Esophagus muscularis mucosa (tissue), 4 donors: ENCODE results near the gene PSME4.

Experiments used
- EP300 ChIP-seq: sonication (generic); formaldehyde crosslinking; IDR thresholded peaks from one replicate; pipeline ENCODE4 v1.6.1; 2017; ENCODE audit warnings: antibody characterized with exemption
- POLR2A ChIP-seq: fragments of 450-650 bp; IDR thresholded peaks from one replicate; pipeline ENCODE4 v1.6.1; 2017; ENCODE audit warnings: antibody characterized with exemption, moderate library complexity, mild to moderate bottlenecking, low read depth
- POLR2AphosphoS5 ChIP-seq, 2 donors: sonication (generic); formaldehyde crosslinking; IDR thresholded peaks; one replicate each; pipeline ENCODE4 v1.6.1; 2017; ENCODE audit warnings: antibody characterized with exemption in 2 of 2
- TF ChIP-seq, protein P1 (sequence below), 3 experiments: fragments of 200-600 bp in 2 of 3; fragments of 450-650 bp in 1 of 3; sonication (generic) in 2 of 3; IDR thresholded peaks; one replicate each; pipeline ENCODE4 v1.5.1; 2017 to 2019; ENCODE audit warnings: antibody characterized with exemption in 3 of 3, mild to moderate bottlenecking in 2 of 3, moderate library complexity in 1 of 3

DNA sequence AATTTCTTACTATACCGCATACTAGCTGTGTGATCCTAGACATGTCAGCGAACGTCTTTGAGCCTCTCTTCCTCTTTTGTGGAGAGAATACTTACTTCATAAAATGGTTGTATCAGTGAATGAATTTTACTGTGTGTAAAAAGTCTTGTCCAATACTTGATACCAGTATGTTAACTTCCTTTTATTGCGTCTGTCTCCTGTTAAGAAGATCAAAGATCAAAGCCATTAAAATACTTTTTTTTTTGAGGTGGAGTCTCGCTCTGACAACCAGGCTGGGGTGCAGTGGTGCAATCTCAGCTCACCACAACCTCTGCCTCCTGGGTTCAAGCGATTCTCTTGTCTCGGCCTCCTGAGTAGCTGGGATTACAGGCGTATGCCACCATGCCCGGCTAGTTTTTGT lies 150.7 kb downstream of the PSME4 start:
- no peak for TF ChIP-seq POLR2A
- TF ChIP-seq, protein P1, sequence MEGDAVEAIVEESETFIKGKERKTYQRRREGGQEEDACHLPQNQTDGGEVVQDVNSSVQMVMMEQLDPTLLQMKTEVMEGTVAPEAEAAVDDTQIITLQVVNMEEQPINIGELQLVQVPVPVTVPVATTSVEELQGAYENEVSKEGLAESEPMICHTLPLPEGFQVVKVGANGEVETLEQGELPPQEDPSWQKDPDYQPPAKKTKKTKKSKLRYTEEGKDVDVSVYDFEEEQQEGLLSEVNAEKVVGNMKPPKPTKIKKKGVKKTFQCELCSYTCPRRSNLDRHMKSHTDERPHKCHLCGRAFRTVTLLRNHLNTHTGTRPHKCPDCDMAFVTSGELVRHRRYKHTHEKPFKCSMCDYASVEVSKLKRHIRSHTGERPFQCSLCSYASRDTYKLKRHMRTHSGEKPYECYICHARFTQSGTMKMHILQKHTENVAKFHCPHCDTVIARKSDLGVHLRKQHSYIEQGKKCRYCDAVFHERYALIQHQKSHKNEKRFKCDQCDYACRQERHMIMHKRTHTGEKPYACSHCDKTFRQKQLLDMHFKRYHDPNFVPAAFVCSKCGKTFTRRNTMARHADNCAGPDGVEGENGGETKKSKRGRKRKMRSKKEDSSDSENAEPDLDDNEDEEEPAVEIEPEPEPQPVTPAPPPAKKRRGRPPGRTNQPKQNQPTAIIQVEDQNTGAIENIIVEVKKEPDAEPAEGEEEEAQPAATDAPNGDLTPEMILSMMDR (IDR thresholded peaks at IDR 0.05): no peak
- TF ChIP-seq EP300: no peak
- TF ChIP-seq POLR2AphosphoS5 (IDR thresholded peaks at IDR 0.05): no peak
